Measurements from ENCODE around the gene CTNNBIP1.
A peak's percentile ranks its signal among the peaks of the same experiment; 100 is the strongest.

The CTNNBIP1 gene

DNA sequence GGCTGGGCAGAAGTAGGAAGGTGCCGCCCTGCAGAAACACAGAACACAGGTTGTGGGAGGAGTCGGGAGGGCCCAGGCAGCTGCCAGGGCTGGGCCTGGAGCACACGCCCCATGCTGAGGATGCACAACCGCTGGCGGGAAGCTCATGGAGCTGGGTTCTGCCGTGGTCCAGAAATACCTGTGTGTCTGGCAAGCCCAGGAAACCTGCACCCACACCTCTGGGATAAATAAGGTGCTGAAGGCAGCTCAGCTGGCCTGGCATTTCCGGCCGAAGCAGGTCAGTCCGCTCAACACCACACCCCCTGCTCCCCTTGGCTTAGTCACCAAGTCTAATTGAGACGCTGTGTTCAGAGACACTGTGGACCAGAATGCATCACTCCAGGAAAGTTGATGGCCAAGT lies 32.1 kb downstream of the CTNNBIP1 start:
- no peak for DNase-seq (ENCODE audit: low read depth)

GRCh38 chr1:9875636-9876000 lies 34.5 kb downstream of the CTNNBIP1 start:
- no peak for DNase-seq (ENCODE audit: low read depth)

DNA sequence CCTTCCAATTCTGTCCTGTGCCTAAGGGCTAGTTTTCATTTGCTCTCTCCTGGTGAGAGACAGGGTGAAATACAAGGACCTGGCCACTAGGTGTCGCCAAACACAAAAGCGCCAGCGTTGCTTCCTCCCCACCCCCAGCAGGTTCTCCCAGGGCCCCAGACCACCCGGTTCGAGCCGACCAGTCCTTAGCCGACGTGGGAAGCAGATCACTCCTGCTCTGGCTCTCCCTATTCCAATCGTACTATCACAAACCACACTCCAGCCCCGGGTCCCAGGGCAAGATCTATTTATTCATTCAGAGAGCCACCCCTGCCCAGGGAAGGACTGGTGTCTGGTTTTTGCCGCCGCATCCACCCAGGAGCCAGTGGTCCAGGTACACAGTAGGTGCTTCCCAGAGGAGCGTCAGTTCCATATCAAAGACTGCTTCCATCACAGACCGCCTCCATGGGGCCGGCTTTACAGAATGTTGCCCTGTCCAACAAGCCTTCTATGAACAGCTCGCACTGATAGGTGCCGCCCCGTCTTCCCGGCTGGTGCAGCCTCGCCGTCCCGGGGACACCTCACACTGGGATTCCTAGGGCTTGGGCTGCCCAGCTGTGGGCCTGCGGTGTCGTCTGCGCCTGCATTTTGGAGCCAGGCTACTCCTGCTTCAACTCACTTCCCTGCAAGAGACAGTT lies 35.0 kb downstream of the CTNNBIP1 start:
- peak; percentile 51 for DNase-seq (ENCODE audit: low read depth)

GRCh38 chr1:9874412-9874811 lies 35.7 kb downstream of the CTNNBIP1 start:
- DNase-seq (ENCODE audit: low read depth): no peak

DNA sequence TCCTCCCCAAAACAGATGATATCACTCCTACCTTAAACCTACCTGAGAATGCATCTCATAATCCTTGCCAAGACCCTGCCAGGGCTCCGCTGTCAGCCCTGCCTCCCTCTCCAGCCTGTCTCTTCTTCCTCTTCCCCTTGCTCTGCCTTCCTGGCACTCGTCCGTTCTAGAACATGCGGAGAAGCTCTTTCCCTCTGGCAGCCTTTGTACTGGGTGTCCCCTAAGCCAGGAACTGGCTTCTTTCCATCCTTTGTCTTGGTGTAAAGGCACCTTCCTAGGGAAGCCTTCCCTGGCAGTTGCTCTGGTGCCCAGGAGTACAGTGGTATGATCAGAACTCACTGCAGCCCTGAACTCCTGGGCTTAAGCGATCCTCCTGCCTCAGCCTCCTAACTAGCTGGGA lies 36.1 kb downstream of the CTNNBIP1 start:
- DNase-seq (ENCODE audit: low read depth): no peak

DNA sequence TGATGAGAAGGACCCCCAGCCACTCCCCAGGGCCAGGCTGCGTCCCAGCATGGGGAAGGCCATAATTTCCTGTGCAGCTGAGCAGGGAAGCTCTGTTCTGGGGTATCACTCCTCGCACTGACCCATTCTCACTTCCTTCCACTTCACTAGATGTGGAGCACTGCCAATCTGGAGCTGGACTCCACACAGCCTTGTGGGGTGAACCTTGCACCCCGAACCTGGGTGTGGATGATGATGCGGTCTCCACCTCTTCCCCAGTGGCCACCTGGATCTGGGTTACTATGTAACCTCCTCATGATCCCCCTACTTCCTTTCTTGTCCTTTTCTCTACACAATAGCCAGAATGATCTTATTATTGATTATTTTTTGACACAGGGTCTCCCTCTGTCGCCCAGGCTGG lies 36.7 kb downstream of the CTNNBIP1 start:
- no peak for DNase-seq (ENCODE audit: low read depth)

DNA sequence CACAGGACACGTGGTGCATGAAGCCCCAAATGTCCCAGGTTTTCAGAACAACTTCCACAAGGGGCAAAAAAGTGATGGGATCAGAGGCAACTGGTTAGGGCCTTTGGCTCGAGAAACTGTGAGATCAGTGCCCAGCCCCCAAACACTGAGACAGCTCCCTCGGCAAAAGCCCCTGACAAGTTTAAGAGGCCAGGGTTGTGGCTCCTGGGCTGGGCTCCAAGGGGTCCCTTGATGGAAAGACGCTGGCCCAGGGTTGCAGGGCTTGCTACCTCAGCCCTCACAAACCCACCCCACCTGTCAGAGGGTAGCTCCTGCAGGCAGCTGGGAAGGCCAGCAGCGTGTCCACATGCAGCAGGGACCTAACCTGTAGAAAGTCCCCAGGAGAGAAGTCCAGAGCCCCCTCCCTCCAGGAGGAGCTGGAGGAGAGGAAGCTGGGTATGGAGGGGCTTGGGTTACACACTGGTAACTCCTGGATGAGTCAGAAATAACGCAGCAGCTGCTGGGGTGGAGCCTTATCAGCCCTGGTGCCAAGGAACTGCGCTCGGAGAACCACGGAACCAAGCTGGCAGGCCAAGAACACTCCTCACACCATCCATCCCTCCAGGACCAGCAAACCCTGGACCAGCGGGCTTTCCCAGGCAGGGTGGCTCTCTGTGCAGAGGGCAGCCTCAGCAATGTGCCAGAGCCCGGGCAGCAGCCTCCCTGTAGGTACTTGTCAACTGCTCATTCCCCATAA lies 37.5 kb downstream of the CTNNBIP1 start:
- DNase-seq (ENCODE audit: low read depth): no peak

DNA sequence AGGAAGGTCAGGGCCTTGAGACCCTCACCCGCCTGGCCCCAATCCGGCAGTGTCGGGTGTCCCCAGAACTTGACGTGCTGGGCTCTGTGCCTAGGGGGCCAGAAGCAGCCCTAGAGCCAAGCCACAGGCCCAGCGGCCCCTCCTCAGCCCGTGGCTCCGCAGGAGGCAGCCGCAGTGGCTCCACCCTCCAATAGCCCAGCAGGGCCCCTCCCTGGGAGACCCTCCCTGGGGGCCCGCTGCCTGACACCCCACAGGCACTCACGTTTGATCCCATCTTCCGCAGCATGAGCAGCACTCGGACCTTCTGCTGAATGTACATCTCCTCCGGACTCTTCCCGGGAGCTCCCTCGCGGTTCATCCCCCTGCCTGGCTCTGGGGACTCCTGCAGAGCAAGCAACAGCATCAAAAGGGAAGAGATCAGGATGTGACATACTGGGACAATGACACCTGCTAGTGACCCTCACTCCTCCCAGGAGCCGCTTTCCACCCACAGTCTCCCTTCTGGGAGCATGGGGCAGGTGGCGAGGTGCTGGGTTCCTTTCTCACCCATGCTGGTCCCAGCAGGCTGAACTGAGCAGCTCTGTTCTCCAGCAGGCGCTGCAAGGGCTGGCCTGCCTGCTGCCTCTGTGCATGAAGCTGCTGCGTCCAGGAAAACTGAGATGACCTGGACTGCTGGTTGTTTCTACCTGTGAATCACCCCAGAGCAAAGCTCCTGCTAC lies 38.2 kb downstream of the CTNNBIP1 start:
- no peak for DNase-seq (ENCODE audit: low read depth)

DNA sequence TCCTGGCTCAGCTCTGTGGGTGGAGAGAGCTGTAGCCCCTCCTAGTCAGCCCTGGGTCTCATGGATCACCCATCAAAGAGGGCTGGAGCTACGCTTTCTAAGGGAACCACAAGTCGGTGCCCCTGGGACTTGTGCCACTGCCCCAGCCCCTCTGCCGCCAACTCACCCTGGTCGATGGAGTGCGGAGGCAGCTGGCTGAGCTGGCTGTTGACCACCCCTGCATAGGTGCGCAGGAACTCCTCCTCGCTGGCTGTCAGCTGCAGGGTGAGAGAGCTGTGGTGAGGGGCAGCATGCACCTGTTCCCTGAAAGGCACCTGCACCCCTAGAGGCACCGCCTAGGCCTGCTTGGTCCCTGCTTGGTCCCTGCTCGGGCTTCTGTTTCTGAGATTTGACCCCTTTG lies 39.0 kb downstream of the CTNNBIP1 start:
- no peak for DNase-seq (ENCODE audit: low read depth)

DNA sequence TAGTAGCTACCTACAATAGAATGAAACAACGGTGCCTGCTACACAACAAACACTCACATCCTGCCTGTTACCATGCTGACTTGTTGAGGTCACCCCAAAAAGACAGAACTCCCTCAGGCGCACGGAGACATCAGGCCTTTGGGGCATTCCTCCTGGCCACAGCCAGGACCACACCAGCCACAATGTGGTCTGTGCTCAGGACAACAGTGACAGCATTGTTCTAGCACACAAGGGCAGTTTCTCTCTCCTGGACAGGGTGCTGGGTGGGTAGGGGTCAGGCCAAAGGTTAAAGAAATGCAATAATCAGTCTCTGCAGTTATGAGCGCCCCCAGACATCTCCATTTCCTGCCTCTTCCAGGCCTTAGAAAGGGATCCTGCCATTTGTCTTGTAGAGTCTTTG lies 39.5 kb downstream of the CTNNBIP1 start:
- DNase-seq (ENCODE audit: low read depth): no peak

GRCh38 chr1:9869831-9870251 lies 40.2 kb downstream of the CTNNBIP1 start:
- DNase-seq (ENCODE audit: low read depth): no peak

DNA sequence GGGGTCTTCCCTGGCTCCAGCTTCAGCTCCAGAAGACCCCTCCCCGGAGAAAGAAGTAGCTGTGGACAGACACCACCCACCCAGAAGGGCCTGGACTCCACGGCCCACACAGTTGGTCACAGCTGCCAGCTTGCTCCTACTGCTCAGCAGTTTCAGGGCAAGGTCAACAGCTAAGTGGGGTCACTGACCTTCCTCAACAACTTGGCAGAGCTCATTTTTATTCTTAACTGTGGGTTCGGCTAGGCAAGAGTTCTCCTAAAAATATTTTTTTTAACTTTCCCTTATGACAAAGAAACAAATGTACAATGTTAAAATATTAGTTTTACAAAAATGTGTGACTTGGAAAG lies 41.9 kb downstream of the CTNNBIP1 start:
- no peak for DNase-seq (ENCODE audit: low read depth)

DNA sequence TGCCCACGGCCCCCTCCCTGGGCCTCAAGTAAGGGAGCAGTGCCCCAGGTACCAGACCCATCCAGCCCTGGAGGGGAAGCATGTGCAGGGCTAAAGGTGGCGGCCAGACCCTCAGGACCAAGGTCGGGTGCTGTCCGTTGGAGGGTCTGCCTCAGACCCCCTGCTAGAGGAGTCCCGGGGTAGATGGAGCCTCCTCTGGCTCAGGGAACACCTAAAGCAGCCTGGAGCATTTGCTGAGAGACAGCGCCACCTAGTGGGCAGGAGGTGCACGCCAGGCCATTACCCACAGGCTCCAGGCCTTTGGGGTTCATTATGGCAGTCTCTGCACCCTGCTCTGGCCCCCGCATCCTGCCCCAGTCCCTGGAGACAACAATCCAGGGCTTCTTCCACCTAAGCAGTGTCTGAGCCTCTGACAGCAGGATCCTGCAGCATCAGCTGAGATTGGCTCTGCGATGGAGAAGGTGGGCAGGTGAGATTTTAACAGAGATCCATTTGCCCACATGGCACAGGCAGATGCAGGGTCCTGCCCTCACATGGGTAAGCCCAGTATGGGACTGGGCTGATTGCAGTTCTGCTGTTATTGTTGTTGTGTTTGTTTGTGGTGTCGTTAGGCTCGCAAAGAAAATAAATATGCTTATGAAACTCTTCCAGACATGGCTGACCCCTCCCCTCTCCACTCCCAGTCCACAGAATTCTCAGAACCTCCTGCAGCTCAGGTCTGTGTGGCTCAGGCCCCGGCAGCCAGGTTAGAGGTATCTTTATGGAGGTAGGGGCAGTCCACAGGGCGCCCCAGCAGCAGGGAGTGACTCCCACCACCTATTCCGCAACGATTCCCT lies 42.4 kb downstream of the CTNNBIP1 start:
- peak; percentile 36 for DNase-seq (ENCODE audit: low read depth)

DNA sequence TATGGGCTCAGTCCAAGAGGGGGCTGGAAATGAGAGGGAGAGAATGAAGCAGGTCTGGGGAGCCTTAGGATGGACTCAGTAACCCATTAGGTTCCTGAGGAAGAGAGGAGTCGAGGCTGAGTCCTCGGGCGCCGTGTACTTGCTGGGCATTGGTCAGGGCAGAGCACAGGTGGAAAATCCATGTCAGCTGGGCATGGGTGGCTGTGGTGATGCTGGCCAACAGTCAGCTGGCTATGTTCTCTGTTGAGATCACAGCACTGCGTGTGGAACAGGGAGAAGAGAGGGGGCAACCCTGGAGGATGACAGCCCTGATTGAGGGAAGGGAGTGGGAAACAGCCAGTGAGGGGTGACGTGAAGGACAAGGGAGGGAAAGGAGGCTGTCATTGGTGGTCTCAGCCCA lies 43.2 kb downstream of the CTNNBIP1 start:
- no peak for DNase-seq (ENCODE audit: low read depth)

DNA sequence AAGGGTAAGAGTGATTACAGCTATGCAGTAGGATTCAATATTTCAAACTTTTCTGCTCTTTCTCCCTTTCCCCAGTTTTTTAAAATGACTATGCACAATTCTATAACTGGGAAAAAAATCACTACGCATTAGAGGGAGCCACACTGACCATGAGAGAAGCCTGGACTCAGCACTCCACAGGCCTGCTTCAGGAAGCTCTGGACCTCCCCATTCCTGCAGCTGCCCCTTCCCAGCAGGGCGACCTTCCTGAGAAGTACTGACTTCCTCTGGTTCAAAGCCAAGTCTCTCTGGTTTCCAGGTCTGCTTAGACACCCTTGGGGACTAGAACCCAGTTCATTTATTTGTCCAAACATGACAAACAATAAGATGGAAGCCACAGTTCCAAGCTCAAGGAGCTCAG lies 44.3 kb downstream of the CTNNBIP1 start:
- no peak for DNase-seq (ENCODE audit: low read depth)

DNA sequence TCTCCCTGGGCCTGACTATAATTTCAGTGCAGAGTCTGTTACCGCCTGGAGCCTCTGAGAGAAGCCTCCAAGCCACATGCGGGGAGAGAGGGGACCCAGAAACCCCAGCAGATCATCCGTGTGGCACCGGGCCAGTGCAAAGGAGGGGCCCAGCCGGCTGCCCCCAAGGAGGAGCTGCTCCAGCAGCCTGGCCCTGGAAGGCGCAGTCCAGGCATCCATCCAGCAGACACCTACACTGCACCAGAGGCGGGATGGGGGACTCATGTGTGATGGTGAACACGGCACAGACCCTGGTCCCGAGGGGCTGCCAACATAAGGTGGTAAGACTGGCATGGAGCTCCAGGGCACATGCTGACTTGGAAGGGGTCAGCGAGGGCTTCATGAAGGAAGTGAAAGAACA lies 46.7 kb downstream of the CTNNBIP1 start:
- DNase-seq (ENCODE audit: low read depth): no peak

DNA sequence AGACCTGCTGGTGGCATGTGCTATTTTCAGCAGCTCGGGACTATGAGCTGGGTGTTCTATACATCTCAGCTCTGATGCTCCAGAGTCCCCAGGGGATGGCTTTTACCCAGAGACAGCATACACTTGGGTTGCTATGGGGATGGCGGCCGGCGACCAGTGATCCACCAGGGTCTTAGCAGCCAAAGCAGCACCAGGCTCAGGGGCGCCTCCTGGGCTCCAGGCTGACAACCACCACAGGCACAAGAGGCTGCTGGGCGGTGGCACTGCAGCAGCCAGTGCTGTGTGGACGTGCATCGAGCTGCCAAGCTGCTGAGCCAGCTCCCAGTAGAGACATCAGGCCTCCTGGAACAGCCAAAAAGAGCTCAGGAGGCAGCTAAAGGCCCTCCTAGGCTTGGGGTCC lies 48.7 kb downstream of the CTNNBIP1 start:
- DNase-seq (ENCODE audit: low read depth): no peak

- DNase-seq (ENCODE audit: low read depth): no peak
These were observed 49.2 kb downstream of the CTNNBIP1 start for GRCh38 chr1:9860887-9861286.

GRCh38 chr1:9859281-9860014 lies 50.6 kb downstream of the CTNNBIP1 start:
- no peak for DNase-seq (ENCODE audit: low read depth)

GRCh38 chr1:9858293-9859035 lies 51.6 kb downstream of the CTNNBIP1 start:
- no peak for DNase-seq (ENCODE audit: low read depth)

DNA sequence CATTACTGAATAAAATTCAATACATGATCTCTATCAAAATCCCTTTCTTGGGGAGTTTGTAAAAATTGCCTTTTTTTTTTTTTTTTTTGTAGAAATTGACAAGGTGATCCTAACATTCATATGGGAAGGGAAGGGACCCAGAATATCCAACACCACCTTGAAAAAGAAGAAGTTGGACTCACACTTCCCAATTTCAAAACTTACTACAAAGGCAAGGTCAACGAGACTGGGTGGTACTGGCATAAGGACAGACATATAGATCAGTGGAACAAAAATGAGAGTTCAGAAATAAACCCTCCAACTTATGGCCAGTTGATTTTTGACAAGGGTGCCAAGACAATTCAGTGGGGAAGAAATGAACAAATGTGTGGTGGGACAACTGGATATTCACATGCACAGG lies 54.9 kb downstream of the CTNNBIP1 start:
- DNase-seq (ENCODE audit: low read depth): no peak

All from HS-27A (cell line).